IgD-negative memory B cell (primary cell): ENCODE data around the gene COLEC11. TPM values are rescaled to one million over a fixed set of nuclear protein-coding genes. Genes with fewer than 3 reads are reported as not detected.

ENCODE experiments used
- H3K27ac Mint-ChIP-seq, 3 donors: one replicate each; pipeline ENCODE4 v1.8.0; 2020 to 2022; ENCODE audit warnings: mild to moderate bottlenecking in 3 of 3, mixed read lengths in 3 of 3, moderate library complexity in 1 of 3
- H3K27me3 Mint-ChIP-seq: one replicate; pipeline ENCODE4 v1.8.0; 2021; ENCODE audit warnings: mixed read lengths
- H3K36me3 Mint-ChIP-seq: one replicate; pipeline ENCODE4 v1.8.0; 2020; ENCODE audit warnings: mild to moderate bottlenecking, mixed read lengths
- H3K4me1 Mint-ChIP-seq, 3 donors: one replicate each; pipeline ENCODE4 v1.8.0; 2020 to 2022; ENCODE audit warnings: mixed read lengths in 3 of 3, mild to moderate bottlenecking in 1 of 3
- H3K4me3 Mint-ChIP-seq, 4 donors: one replicate each; pipeline ENCODE4 v1.8.0; 2020 to 2022; ENCODE audit warnings: mild to moderate bottlenecking in 4 of 4, mixed read lengths in 4 of 4, moderate library complexity in 3 of 4
- H3K9me3 Mint-ChIP-seq, 3 donors: one replicate each; pipeline ENCODE4 v1.8.0; 2020 to 2021; ENCODE audit warnings: mixed read lengths in 3 of 3, mild to moderate bottlenecking in 1 of 3
- polyA plus RNA-seq: library from polyadenylated mRNA; unstranded; fragments of 300-500 nt; fragmentation: Illumina TruSeq; gene quantifications from one replicate; pipeline ENCODE4 v1.2.3, GENCODE V29; 2021

COLEC11 gene
- polyA plus RNA-seq, 1 donor from 2014 or later: not detected

- Mint-ChIP-seq H3K4me1 (peaks cover 0 to 4% (median 0%) of the 10 kb centered on the region in 3 donors), H3K27ac (no peak overlapping the region), H3K27me3 (no peaks in the 10 kb centered on the region), H3K9me3 (no peaks in the 10 kb centered on the region), H3K4me3 (peak overlapping the region in 1 of 4 donors; percentile 65), H3K36me3 (no peaks in the 10 kb centered on the region)
These were observed 84.9 kb downstream of the COLEC11 start for GRCh38 chr2:3679616-3680393.

GRCh38 chr2:3680548-3681345 lies 85.8 kb downstream of the COLEC11 start:
- peaks cover 2% of the 10 kb centered on the region for H3K27me3 Mint-ChIP-seq
- H3K9me3 Mint-ChIP-seq: peaks cover 0 to 2% (median under 1%) of the 10 kb centered on the region in 3 donors
- H3K4me1 Mint-ChIP-seq: peaks cover 0 to 4% (median 0%) of the 10 kb centered on the region in 3 donors
- no peak overlapping the region for H3K4me3 Mint-ChIP-seq
- no peak overlapping the region for H3K27ac Mint-ChIP-seq
- H3K36me3 Mint-ChIP-seq: no peaks in the 10 kb centered on the region

- Mint-ChIP-seq H3K4me1 (peaks cover 0 to 4% (median 0%) of the 10 kb centered on the region in 3 donors), H3K4me3 (no peak overlapping the region), H3K36me3 (no peaks in the 10 kb centered on the region), H3K27ac (no peak overlapping the region), H3K27me3 (peaks cover 2% of the 10 kb centered on the region), H3K9me3 (peaks cover 0 to 3% (median 2%) of the 10 kb centered on the region in 3 donors)
These were observed 86.7 kb downstream of the COLEC11 start for GRCh38 chr2:3681625-3682024.

- Mint-ChIP-seq H3K27me3 (peaks cover 2% of the 10 kb centered on the region), H3K4me3 (no peak overlapping the region), H3K4me1 (peaks cover 0 to 4% (median 0%) of the 10 kb centered on the region in 3 donors), H3K36me3 (no peaks in the 10 kb centered on the region), H3K9me3 (peaks cover 0 to 3% (median 2%) of the 10 kb centered on the region in 3 donors), H3K27ac (no peak overlapping the region)
These were observed 87.9 kb downstream of the COLEC11 start for GRCh38 chr2:3682811-3683210.

- Mint-ChIP-seq H3K36me3 (no peaks in the 10 kb centered on the region), H3K27me3 (peaks cover 4% of the 10 kb centered on the region), H3K9me3 (peaks cover 2 to 3% (median 2%) of the 10 kb centered on the region in 3 donors), H3K4me1 (peaks cover 0 to 4% (median 0%) of the 10 kb centered on the region in 3 donors), H3K27ac (no peak overlapping the region), H3K4me3 (no peak overlapping the region)
These were observed 89.0 kb downstream of the COLEC11 start for GRCh38 chr2:3683748-3684454.

- peaks cover 10% of the 10 kb centered on the region for H3K27me3 Mint-ChIP-seq
- H3K9me3 Mint-ChIP-seq: peaks cover 4 to 13% (median 9%) of the 10 kb centered on the region in 3 donors
- no peak overlapping the region for H3K27ac Mint-ChIP-seq
- no peak overlapping the region for H3K4me3 Mint-ChIP-seq
- no peaks in the 10 kb centered on the region for H3K4me1 Mint-ChIP-seq
- H3K36me3 Mint-ChIP-seq: no peaks in the 10 kb centered on the region
These were observed 95.3 kb downstream of the COLEC11 start for GRCh38 chr2:3689998-3690748.

GRCh38 chr2:3692375-3692774 lies 97.5 kb downstream of the COLEC11 start:
- Mint-ChIP-seq H3K4me3 (no peak overlapping the region), H3K27me3 (peaks cover 9% of the 10 kb centered on the region), H3K27ac (no peak overlapping the region), H3K4me1 (no peaks in the 10 kb centered on the region), H3K9me3 (peaks cover 4 to 10% (median 9%) of the 10 kb centered on the region in 3 donors), H3K36me3 (no peaks in the 10 kb centered on the region)

Other genes starting within 250 kb of the COLEC11 start
- 41.5 TPM for gene EIPR1, start 217.3 kb upstream of the COLEC11 start, polyA plus RNA-seq
- 40.9 TPM for gene TRAPPC12, start 215.4 kb upstream of the COLEC11 start, polyA plus RNA-seq
- 38.2 TPM for gene ADI1, start 75.6 kb upstream of the COLEC11 start, polyA plus RNA-seq
- 35.2 TPM for gene RNASEH1, start 36.8 kb upstream of the COLEC11 start, polyA plus RNA-seq
- gene RPS7, start 19.9 kb upstream of the COLEC11 start, polyA plus RNA-seq: 1,418 TPM
- not detected for gene ALLC, start 63.1 kb downstream of the COLEC11 start, polyA plus RNA-seq
- gene DCDC2C, start 108.5 kb downstream of the COLEC11 start, polyA plus RNA-seq: not detected